GM12878 (cell line): ENCODE results near the gene AKT1. TPM values are rescaled to one million over a fixed set of nuclear protein-coding genes. Genes with fewer than 3 reads are reported as not detected.
A peak's percentile ranks its signal among the peaks of the same experiment; 100 is the strongest.

Source experiments
- ATAC-seq: fragments of 200-7000 bp; cut with Tn5 transposase; 3 replicates; pipeline ENCODE4 v1.9.1; 2020; ENCODE audit warnings: mild to moderate bottlenecking, moderate library complexity
- BruUV-seq: library from RNA; stranded (reverse); fragments of 400-500 nt; replicated peaks from 2 replicates; lab custom pipeline; 2021; lab: Mats Ljungman, UMichigan
- CTCF ChIA-PET: fragments of 300-600 bp; sonication (Branson Sonifier 250); formaldehyde crosslinking; extraction: SDS; loops from one replicate; lab custom pipeline; 2021; ENCODE audit warnings: inconsistent platforms; lab: Yijun Ruan, JAX
- POLR2A ChIA-PET: fragments of 350-600 bp; formaldehyde crosslinking; extraction: SDS; loops from one replicate; lab custom pipeline; 2021; ENCODE audit warnings: inconsistent platforms; lab: Charles Lee
- RAD21 ChIA-PET: fragments of 300-600 bp; sonication (Branson Sonifier 250); formaldehyde crosslinking; loops from one replicate; lab custom pipeline; 2023; ENCODE audit warnings: antibody characterized with exemption; ENCODE audit not compliant: unreplicated experiment; lab: Charles Lee
- SMC1A ChIA-PET: fragments of 300-600 bp; sonication (Branson Sonifier 250); formaldehyde crosslinking; loops from one replicate; lab custom pipeline; 2023; ENCODE audit not compliant: unreplicated experiment, uncharacterized antibody; lab: Charles Lee
- DNase-seq: peaks from one replicate; pipeline ENCODE4 v3.0.0-alpha.2; 2011; ENCODE audit warnings: low read depth, low spot score
- FAIRE-seq: peaks from 3 replicates; lab custom pipeline; 2011; peaks lifted over from hg19 to GRCh38; lab: Jason Lieb, UNC
- H2AFZ ChIP-seq: 2 replicates; pipeline ENCODE4 v1.6.0; 2011; ENCODE audit warnings: low read depth, low read length, control low read depth; ENCODE audit not compliant: control insufficient read depth
- H3K27ac ChIP-seq: 2 replicates; pipeline ENCODE4 v1.5.1; 2011; ENCODE audit warnings: control low read depth; ENCODE audit not compliant: control insufficient read depth, insufficient read depth
- H3K27me3 ChIP-seq, 2 experiments: replicated peaks in 1 of 2; 2 replicates each; pipeline versions ENCODE4 v1.6.0 to v1.6.1; 2011; ENCODE audit warnings: low read length in 1 of 2; ENCODE audit not compliant: control insufficient read depth in 2 of 2, insufficient read depth in 2 of 2
- H3K36me3 ChIP-seq, 2 experiments: 2 replicates each; pipeline ENCODE4 v1.5.1; 2011; ENCODE audit warnings: low read length in 1 of 2; ENCODE audit not compliant: control insufficient read depth in 2 of 2, insufficient read depth in 2 of 2
- H3K4me1 ChIP-seq: 2 replicates; pipeline ENCODE4 v1.6.1; 2011; ENCODE audit warnings: mild to moderate bottlenecking, low read length, moderate library complexity, mixed read lengths; ENCODE audit not compliant: control insufficient read depth, insufficient read depth
- H3K4me2 ChIP-seq: 2 replicates; pipeline ENCODE4 v1.6.0; 2011; ENCODE audit warnings: control low read depth; ENCODE audit not compliant: control insufficient read depth, insufficient read depth
- H3K4me3 ChIP-seq: fragments of 200-600 bp; sonication (generic); 2 replicates; pipeline ENCODE4 v1.5.1; 2016
- H3K79me2 ChIP-seq: 2 replicates; pipeline ENCODE4 v1.6.0; 2011; ENCODE audit warnings: low read length; ENCODE audit not compliant: control insufficient read depth, insufficient read depth
- H3K9ac ChIP-seq: 2 replicates; pipeline ENCODE4 v1.8.0; 2011; ENCODE audit warnings: low read length, control low read depth, mixed read lengths; ENCODE audit not compliant: control insufficient read depth, insufficient read depth
- H3K9me3 ChIP-seq: replicated peaks from 3 replicates; pipeline ENCODE4 v1.5.1; 2011; ENCODE audit warnings: mild to moderate bottlenecking, low read length; ENCODE audit not compliant: control insufficient read depth, insufficient read depth
- H4K20me1 ChIP-seq: 2 replicates; pipeline ENCODE4 v1.6.0; 2011; ENCODE audit not compliant: control insufficient read depth, insufficient read depth
- EGR1 ChIP-seq, 2 experiments: IDR thresholded peaks; 1 replicate in 1 of 2; 2 replicates in 1 of 2; pipeline ENCODE4 v1.6.1; 2011 to 2012; ENCODE audit warnings: low read depth in 2 of 2, low read length in 2 of 2, borderline replicate concordance in 1 of 2, mild to moderate bottlenecking in 1 of 2, moderate library complexity in 1 of 2
- LARP7 ChIP-seq: fragments of 450-650 bp; IDR thresholded peaks from 2 replicates; pipeline ENCODE4 v1.6.1; 2017; ENCODE audit warnings: mild to moderate bottlenecking
- NFXL1 ChIP-seq: fragments of 450-650 bp; IDR thresholded peaks from 2 replicates; pipeline ENCODE4 v1.6.1; 2017; ENCODE audit warnings: antibody characterized with exemption, mild to moderate bottlenecking, borderline replicate concordance
- NR2C1 ChIP-seq: fragments of 450-650 bp; IDR thresholded peaks from 2 replicates; pipeline ENCODE4 v1.6.1; 2017; ENCODE audit warnings: antibody characterized with exemption, mild to moderate bottlenecking, moderate library complexity
- NR2F1 ChIP-seq: fragments of 450-650 bp; conservative IDR thresholded peaks from 2 replicates; pipeline ENCODE4 v1.6.1; 2017; ENCODE audit warnings: mild to moderate bottlenecking
- POLR2A ChIP-seq: IDR thresholded peaks from 2 replicates; pipeline ENCODE4 v1.6.1; 2011; ENCODE audit warnings: low read depth, mild to moderate bottlenecking, low read length
- RUNX3 ChIP-seq: IDR thresholded peaks from 2 replicates; pipeline ENCODE4 v1.6.1; 2012; ENCODE audit warnings: low read length, inconsistent platforms
- SREBF1 ChIP-seq: IDR thresholded peaks from 2 replicates; pipeline ENCODE4 v1.6.1; 2012; ENCODE audit warnings: mild to moderate bottlenecking, low read length
- WGBS: methylation state at CpG from one replicate; pipeline ENCODE4 v1.1.6; 2016; ENCODE audit warnings: low lambda C conversion rate; ENCODE audit not compliant: insufficient replicate concordance, insufficient coverage; ENCODE audit errors: missing lambda C conversion rate; 5-methylcytosine and 5-hydroxymethylcytosine counted together
- in situ Hi-C: fragments of 300-500 bp; cut with MboI; formaldehyde crosslinking; loops from 9 replicates; pipeline ENCODE4 v1.14.3; 2018; ENCODE audit warnings: mixed read lengths
- intact Hi-C: fragments of 100-400 bp; cut with micrococcal nuclease; formaldehyde crosslinking; loops from one replicate; pipeline ENCODE4 v1.14.2; 2022; ENCODE audit not compliant: unreplicated experiment
- polyA plus RNA-seq, 11 experiments: library from polyadenylated mRNA; depleted of rRNA in 4 of 11; unstranded in 6 of 11; stranded (reverse) in 5 of 11; fragments of >200 nt; fragmentation: Nextera tagmentation in 4 of 11; fragmentation: Illumina TruSeq in 1 of 11; extraction: Ambion mirVana in 4 of 11; extraction: Trizol in 1 of 11; gene quantifications; 1 replicate in 1 of 11; 2 replicates in 10 of 11; pipeline versions ENCODE4 v1.2.1 to v1.2.3, GENCODE V29; 2011 to 2016; ENCODE audit warnings: inconsistent platforms in 2 of 11, missing spikeins in 2 of 11, low read depth in 1 of 11
- total RNA-seq, 4 experiments: library from RNA; depleted of rRNA in 3 of 4; stranded (reverse); fragments of >200 nt in 3 of 4; fragmentation: Illumina TruSeq in 1 of 4; extraction: Trizol in 1 of 4; gene quantifications; 2 replicates each; pipeline versions ENCODE4 v1.2.1 to v1.2.3, GENCODE V29; 2013 to 2021
- TF ChIP-seq, protein P1 (sequence below): fragments of 450-650 bp; formaldehyde crosslinking; IDR thresholded peaks from 2 replicates; pipeline ENCODE4 v1.5.0; 2022; ENCODE audit warnings: mild to moderate bottlenecking, missing genetic modification characterization

AKT1 gene
- total and polyA plus RNA-seq, 10 of the 15 experiments (the other 5 are each of a cell fraction or from before 2014, with no cell fraction given) = 0.63 to 110 (median 58.9) TPM

DNA sequence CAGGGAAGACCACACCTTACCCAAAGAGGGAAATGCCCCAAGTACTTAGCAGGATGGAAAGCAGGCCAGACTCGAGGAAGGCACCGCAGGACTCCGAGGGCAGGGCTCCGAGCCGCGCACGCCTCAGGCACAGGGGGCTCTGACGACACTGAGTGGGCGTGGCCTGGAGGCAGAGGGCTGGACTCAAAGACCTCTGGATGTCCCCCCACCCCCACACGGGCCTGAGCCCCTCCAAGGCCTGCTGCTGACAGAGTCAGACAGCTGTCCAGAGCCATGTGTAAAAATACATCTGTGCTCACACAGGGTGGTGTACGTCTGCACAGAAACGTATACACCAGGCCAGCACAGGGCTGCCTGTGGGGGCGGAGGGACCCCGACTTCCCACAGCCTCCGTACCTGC, 1.4 kb downstream of the AKT1 start:
- peak overlapping the region; percentile 98 for H3K4me2 ChIP-seq
- in situ Hi-C loops = no loop called here
- H4K20me1 ChIP-seq = no peaks in the 10 kb centered on the region; the same call in 1 of the 2 replicates
- 0 out of 2 replicates have a peak overlapping the region, but pooled peaks have one; percentile 47 for H3K27ac ChIP-seq
- ChIA-PET POLR2A (no interaction called here), SMC1A (no interaction called here), RAD21 (no interaction called here), CTCF (interaction anchor here (0.8 to 1.4 kb wide), 4 partner anchors 23 to 136 kb away, joined by 3 to 4 read pairs (median 3); partner anchors contain the start of gene SIVA1)
- DNase-seq (no peak), FAIRE-seq (peak; percentile 57), ATAC-seq (peak; percentile 50)
- peaks cover 0 to 3% of the 10 kb centered on the region in 2 experiments; a peak in 2 of 4 replicates for H3K36me3 ChIP-seq
- H3K9me3 ChIP-seq = no peaks in the 10 kb centered on the region
- peaks cover 26% of the 10 kb centered on the region for H3K79me2 ChIP-seq
- intact Hi-C loops = no loop called here
- H3K27me3 ChIP-seq = peaks cover 0 to 3% of the 10 kb centered on the region in 2 experiments; a peak in 1 of 4 replicates
- H2AFZ ChIP-seq = no peak overlapping the region
- peak overlapping the region; percentile 87 for H3K9ac ChIP-seq
- TSS peak; percentile 66 for BruUV-seq
- H3K4me3 ChIP-seq = peak overlapping the region; percentile 68
- H3K4me1 ChIP-seq = peaks cover 19% of the 10 kb centered on the region
- TF ChIP-seq NR2F1 = 0 out of 2 replicates have a peak, but pooled peaks have one; percentile 14
- 0 out of 2 replicates have a peak, but pooled peaks have one; percentile 22 for TF ChIP-seq LARP7
- no peak for TF ChIP-seq SREBF1
- TF ChIP-seq NFXL1 = no peak
- peak in 1 of 2 experiments; percentile 25; a peak in 1 of 3 replicates for TF ChIP-seq EGR1 (IDR thresholded peaks at IDR 0.05; ENCODE audit: borderline replicate concordance in 1 of 2, low read depth in 2 of 2, low read length in 2 of 2)
- 0 out of 2 replicates have a peak, but pooled peaks have one; percentile 19 for TF ChIP-seq POLR2A
- TF ChIP-seq NR2C1 = peak; percentile 44
- 45% methylated on average over 15 of the region's 15 CpGs for WGBS

DNA sequence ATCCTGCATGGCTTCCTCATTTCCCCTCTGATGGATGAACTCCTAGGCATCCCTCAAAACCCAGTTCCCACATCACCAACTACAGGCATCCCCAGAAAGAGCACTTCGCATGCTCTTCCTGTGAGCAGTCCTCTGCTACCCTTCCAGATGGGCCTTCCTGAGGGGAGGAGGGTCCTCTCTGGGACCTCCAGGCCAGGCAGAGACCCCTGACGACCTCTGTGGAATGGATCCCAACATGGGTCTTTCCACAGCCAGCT, 1.9 kb downstream of the AKT1 start:
- POLR2A ChIA-PET = no interaction called here
- Histone ChIP-seq H2AFZ (no peak overlapping the region), H3K9ac (peak overlapping the region; percentile 87), H3K4me3 (peak overlapping the region; percentile 68), H3K4me2 (peak overlapping the region; percentile 98), H3K27me3 (peaks cover 0 to 3% of the 10 kb centered on the region in 2 experiments; a peak in 1 of 4 replicates), H4K20me1 (no peaks in the 10 kb centered on the region; the same call in 1 of the 2 replicates)
- DNase-seq = no peak
- WGBS = 58% methylated on average over 2 of the region's 2 CpGs
- intact Hi-C loops = no loop called here
- no TSS peak for BruUV-seq
- TF ChIP-seq RUNX3 = no peak
- TF ChIP-seq, protein P1, sequence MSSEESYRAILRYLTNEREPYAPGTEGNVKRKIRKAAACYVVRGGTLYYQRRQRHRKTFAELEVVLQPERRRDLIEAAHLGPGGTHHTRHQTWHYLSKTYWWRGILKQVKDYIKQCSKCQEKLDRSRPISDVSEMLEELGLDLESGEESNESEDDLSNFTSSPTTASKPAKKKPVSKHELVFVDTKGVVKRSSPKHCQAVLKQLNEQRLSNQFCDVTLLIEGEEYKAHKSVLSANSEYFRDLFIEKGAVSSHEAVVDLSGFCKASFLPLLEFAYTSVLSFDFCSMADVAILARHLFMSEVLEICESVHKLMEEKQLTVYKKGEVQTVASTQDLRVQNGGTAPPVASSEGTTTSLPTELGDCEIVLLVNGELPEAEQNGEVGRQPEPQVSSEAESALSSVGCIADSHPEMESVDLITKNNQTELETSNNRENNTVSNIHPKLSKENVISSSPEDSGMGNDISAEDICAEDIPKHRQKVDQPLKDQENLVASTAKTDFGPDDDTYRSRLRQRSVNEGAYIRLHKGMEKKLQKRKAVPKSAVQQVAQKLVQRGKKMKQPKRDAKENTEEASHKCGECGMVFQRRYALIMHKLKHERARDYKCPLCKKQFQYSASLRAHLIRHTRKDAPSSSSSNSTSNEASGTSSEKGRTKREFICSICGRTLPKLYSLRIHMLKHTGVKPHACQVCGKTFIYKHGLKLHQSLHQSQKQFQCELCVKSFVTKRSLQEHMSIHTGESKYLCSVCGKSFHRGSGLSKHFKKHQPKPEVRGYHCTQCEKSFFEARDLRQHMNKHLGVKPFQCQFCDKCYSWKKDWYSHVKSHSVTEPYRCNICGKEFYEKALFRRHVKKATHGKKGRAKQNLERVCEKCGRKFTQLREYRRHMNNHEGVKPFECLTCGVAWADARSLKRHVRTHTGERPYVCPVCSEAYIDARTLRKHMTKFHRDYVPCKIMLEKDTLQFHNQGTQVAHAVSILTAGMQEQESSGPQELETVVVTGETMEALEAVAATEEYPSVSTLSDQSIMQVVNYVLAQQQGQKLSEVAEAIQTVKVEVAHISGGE (CRISPR knock-in tag) = no peak
- TF ChIP-seq, all 136 proteins: peak for 0
- peaks cover 19% of the 10 kb centered on the region for H3K4me1 ChIP-seq
- no peaks in the 10 kb centered on the region for H3K9me3 ChIP-seq
- ChIA-PET SMC1A (no interaction called here), CTCF (interaction anchor here (1.4 kb wide), 1 partner anchor 32 kb away, joined by 4 read pairs; no protein-coding TSS in a partner anchor), RAD21 (no interaction called here)
- FAIRE-seq = no peak
- no peak for ATAC-seq
- in situ Hi-C loops = no loop called here
- peaks cover 26% of the 10 kb centered on the region for H3K79me2 ChIP-seq
- peaks cover 0 to 4% of the 10 kb centered on the region in 2 experiments; a peak in 2 of 4 replicates for H3K36me3 ChIP-seq
- H3K27ac ChIP-seq = 0 out of 2 replicates have a peak overlapping the region, but pooled peaks have one; percentile 47
